Adrenal gland (tissue), 12 donors: Measurements from ENCODE around the gene SERPINE2. TPM values are rescaled to one million over a fixed set of nuclear protein-coding genes. Genes with fewer than 3 reads are reported as not detected.

Experiments
- DNase-seq, 7 donors: peaks; one replicate each; pipeline ENCODE4 v3.0.0-alpha.2; 2019 to 2020
- H3K27ac ChIP-seq, 5 donors: fragments of 200-600 bp; sonication (generic) in 4 of 5; 1 replicate in 3 of 5; 2 replicates in 2 of 5; pipeline versions ENCODE4 v1.5.1 to v1.8.0; 2016 to 2020; ENCODE audit warnings: mild to moderate bottlenecking in 1 of 5
- H3K27me3 ChIP-seq: fragments of 200-600 bp; 2 replicates; pipeline ENCODE4 v1.8.0; 2021
- H3K36me3 ChIP-seq, 2 donors: fragments of 200-600 bp; replicated peaks in 1 of 2; 1 replicate in 1 of 2; 2 replicates in 1 of 2; pipeline versions ENCODE4 v1.5.1 to v1.8.0; 2018 to 2022
- H3K4me1 ChIP-seq, 2 donors: fragments of 200-600 bp; replicated peaks in 1 of 2; 1 replicate in 1 of 2; 2 replicates in 1 of 2; pipeline versions ENCODE4 v1.5.1 to v1.8.0; 2018 to 2021
- H3K4me3 ChIP-seq, 4 donors: fragments of 200-600 bp; sonication (generic) in 3 of 4; one replicate each; pipeline ENCODE4 v1.5.1; 2016 to 2018
- H3K9me3 ChIP-seq, 3 donors: fragments of 200-600 bp; sonication (generic) in 1 of 3; replicated peaks in 1 of 3; 1 replicate in 2 of 3; 2 replicates in 1 of 3; pipeline versions ENCODE4 v1.5.1 to v1.8.0; 2016 to 2021
- CTCF ChIP-seq, 6 experiments: fragments of 450-650 bp in 4 of 6; fragments of 200-600 bp in 2 of 6; sonication (generic) in 1 of 6; IDR thresholded peaks; 1 replicate in 5 of 6; 2 replicates in 1 of 6; pipeline versions ENCODE4 v1.5.1 to v1.8.0; 2016 to 2021; ENCODE audit warnings: antibody characterized with exemption in 6 of 6, mild to moderate bottlenecking in 2 of 6, moderate library complexity in 1 of 6
- POLR2A ChIP-seq, 2 donors: fragments of 450-650 bp; IDR thresholded peaks; one replicate each; pipeline ENCODE4 v1.6.1; 2017; ENCODE audit warnings: antibody characterized with exemption in 2 of 2, mild to moderate bottlenecking in 2 of 2, moderate library complexity in 1 of 2
- WGBS, 4 donors: extraction: QIAGEN DNeasy Blood & Tissue Kit in 2 of 4; methylation state at CpG; one replicate each; pipeline versions ENCODE4 v1.1.5 to v1.1.7; 2013 to 2017; 5-methylcytosine and 5-hydroxymethylcytosine counted together
- intact Hi-C, 2 donors: fragments of 100-400 bp; cut with DNase I; formaldehyde crosslinking; loops; one replicate each; pipeline versions ENCODE4 v1.14.1 to v1.15.0; 2022 to 2023
- polyA plus RNA-seq, 3 donors: library from polyadenylated mRNA; stranded (reverse); fragments of 200-250 nt in 2 of 3; fragments of 350-450 nt in 1 of 3; fragmentation: Illumina TruSeq in 1 of 3; extraction: RNeasy Lipid Tissue Mini Kit (QIAGEN cat#74804) in 1 of 3; gene quantifications; one replicate each; pipeline ENCODE4 v1.2.3, GENCODE V29; 2013 to 2014
- total RNA-seq, 9 donors: library from RNA; depleted of rRNA in 4 of 9; stranded (reverse); fragments of >200 nt in 4 of 9; fragments of 120-200 nt in 1 of 9; fragmentation: NEBNext Ultra II Directional in 1 of 9; extraction: Animal tissue kit (Norgen Biotek cat#: 25700) in 1 of 9; gene quantifications; one replicate each; pipeline versions ENCODE4 v1.1.0 to v1.2.4, GENCODE V29; 2013 to 2023
- donor health status: healthy with polysubstance abuse.
- donor health status: Bipolar disorder and iron deficiency.
- donor health status: DM: yes; HTN: yes; CAD: no.
- donor health status: DM: no; HTN: no; CAD: no.
- donor health status: DM: no; HTN: no; CAD: no.
- donor health status: DM: yes; HTN: yes; CAD: no.

The SERPINE2 gene
- total and polyA plus RNA-seq, 12 donors: 6.2 to 61.6 (median 16.0) TPM

GRCh38 chr2:223976635-223977226 is 62.4 kb downstream of the SERPINE2 start:
- Histone ChIP-seq H3K9me3 (no peaks in the 10 kb centered on the region), H3K27ac (no peak overlapping the region), H3K4me3 (no peak overlapping the region), H3K27me3 (no peaks in the 10 kb centered on the region), H3K36me3 (no peaks in the 10 kb centered on the region), H3K4me1 (no peaks in the 10 kb centered on the region)
- intact Hi-C loops: loop anchor here in 1 of 2 donors (5.0 kb wide), 1 partner anchor 306 kb away; no protein-coding TSS in a partner anchor
- 60 to 76% (median 71%) methylated on average over 3 of the region's 3 CpGs for WGBS, 4 donors
- no peak for DNase-seq
- TF ChIP-seq CTCF (IDR thresholded peaks at IDR 0.05) (no peak), POLR2A (IDR thresholded peaks at IDR 0.05) (no peak)

- no peaks in the 10 kb centered on the region for H3K27me3 ChIP-seq
- no peaks in the 10 kb centered on the region for H3K9me3 ChIP-seq
- H3K4me1 ChIP-seq: no peaks in the 10 kb centered on the region
- H3K27ac ChIP-seq: no peak overlapping the region
- H3K4me3 ChIP-seq: no peak overlapping the region
- DNase-seq: no peak
- WGBS, 4 donors: 95 to 100% (median 97%) methylated on average over 3 of the region's 3 CpGs
- H3K36me3 ChIP-seq: no peaks in the 10 kb centered on the region
- no peak for TF ChIP-seq POLR2A (IDR thresholded peaks at IDR 0.05)
- no peak for TF ChIP-seq CTCF (IDR thresholded peaks at IDR 0.05)
- intact Hi-C loops: loop anchor here in 1 of 2 donors (5.0 kb wide), 1 partner anchor 309 kb away; no protein-coding TSS in a partner anchor
These were observed 65.5 kb downstream of the SERPINE2 start for GRCh38 chr2:223973606-223974005.

- Histone ChIP-seq H3K27me3 (no peaks in the 10 kb centered on the region), H3K9me3 (no peaks in the 10 kb centered on the region), H3K4me3 (no peak overlapping the region), H3K4me1 (no peaks in the 10 kb centered on the region), H3K27ac (no peak overlapping the region), H3K36me3 (peaks cover 0 to 6% of the 10 kb centered on the region in 2 donors)
- intact Hi-C loops: loop anchor here in 1 of 2 donors (5.0 kb wide), 1 partner anchor 310 kb away; no protein-coding TSS in a partner anchor
- TF ChIP-seq CTCF (IDR thresholded peaks at IDR 0.05): no peak
- WGBS, 4 donors: 75 to 80% (median 78%) methylated on average over 7 of the region's 7 CpGs
- DNase-seq: no peak
These were observed 66.4 kb downstream of the SERPINE2 start for GRCh38 chr2:223972656-223973102.

GRCh38 chr2:223971731-223972130 is 67.4 kb downstream of the SERPINE2 start:
- H3K27ac ChIP-seq: no peak overlapping the region
- H3K4me1 ChIP-seq: no peaks in the 10 kb centered on the region
- intact Hi-C loops: loop anchor here in 1 of 2 donors (5.0 kb wide), 1 partner anchor 311 kb away; no protein-coding TSS in a partner anchor
- 85 to 94% (median 88%) methylated on average over 5 of the region's 5 CpGs for WGBS, 4 donors
- no peaks in the 10 kb centered on the region for H3K9me3 ChIP-seq
- no peak overlapping the region for H3K4me3 ChIP-seq
- DNase-seq: no peak
- peaks cover 0 to 16% of the 10 kb centered on the region in 2 donors for H3K36me3 ChIP-seq
- no peak for TF ChIP-seq POLR2A (IDR thresholded peaks at IDR 0.05)
- no peak for TF ChIP-seq CTCF (IDR thresholded peaks at IDR 0.05)
- no peaks in the 10 kb centered on the region for H3K27me3 ChIP-seq
